ENCODE results near the gene EPB41L2. TPM values are rescaled to one million over a fixed set of nuclear protein-coding genes. Genes with fewer than 3 reads are reported as not detected.

Gene EPB41L2
- total RNA-seq, 4 donors from 2014 or later: 190 to 321 (median 265) TPM

DNA sequence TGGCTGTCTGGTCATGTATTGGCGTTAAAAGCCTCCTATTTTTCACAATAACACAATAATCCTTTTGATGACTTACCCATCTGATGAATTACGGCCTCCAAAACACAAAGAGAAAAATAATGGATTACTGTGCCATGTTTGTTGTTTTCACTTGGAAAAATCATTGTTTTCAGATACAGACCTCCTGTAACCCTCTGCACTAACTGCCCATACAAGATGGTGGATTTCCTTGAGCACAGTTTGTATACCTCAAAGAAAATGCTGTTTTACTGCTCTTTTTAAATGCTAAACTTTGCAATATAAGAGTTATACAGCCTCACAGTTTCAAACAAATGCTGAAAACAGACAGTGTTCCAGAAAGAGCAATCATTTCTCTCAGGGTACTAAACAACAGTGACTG is 174.8 kb downstream of the EPB41L2 start:
- DNase-seq (ENCODE audit: low spot score in 2 of 2): no peak
- 43 to 51% methylated on average over 2 of the region's 2 CpGs for WGBS, 2 donors
- no peak overlapping the region for H3K4me3 ChIP-seq
- H3K9me3 ChIP-seq: no peaks in the 10 kb centered on the region
- H3K36me3 ChIP-seq: peaks cover 0 to 51% (median 3%) of the 10 kb centered on the region in 3 donors
- H3K27ac ChIP-seq: peak overlapping the region in 2 of 4 donors; percentile 65 to 76
- H3K27me3 ChIP-seq: no peaks in the 10 kb centered on the region
- TF ChIP-seq EP300 (IDR thresholded peaks at IDR 0.05) (peak in 1 of 2 donors; percentile 14), POLR2A (IDR thresholded peaks at IDR 0.05) (no peak)
- TF ChIP-seq, protein P1, sequence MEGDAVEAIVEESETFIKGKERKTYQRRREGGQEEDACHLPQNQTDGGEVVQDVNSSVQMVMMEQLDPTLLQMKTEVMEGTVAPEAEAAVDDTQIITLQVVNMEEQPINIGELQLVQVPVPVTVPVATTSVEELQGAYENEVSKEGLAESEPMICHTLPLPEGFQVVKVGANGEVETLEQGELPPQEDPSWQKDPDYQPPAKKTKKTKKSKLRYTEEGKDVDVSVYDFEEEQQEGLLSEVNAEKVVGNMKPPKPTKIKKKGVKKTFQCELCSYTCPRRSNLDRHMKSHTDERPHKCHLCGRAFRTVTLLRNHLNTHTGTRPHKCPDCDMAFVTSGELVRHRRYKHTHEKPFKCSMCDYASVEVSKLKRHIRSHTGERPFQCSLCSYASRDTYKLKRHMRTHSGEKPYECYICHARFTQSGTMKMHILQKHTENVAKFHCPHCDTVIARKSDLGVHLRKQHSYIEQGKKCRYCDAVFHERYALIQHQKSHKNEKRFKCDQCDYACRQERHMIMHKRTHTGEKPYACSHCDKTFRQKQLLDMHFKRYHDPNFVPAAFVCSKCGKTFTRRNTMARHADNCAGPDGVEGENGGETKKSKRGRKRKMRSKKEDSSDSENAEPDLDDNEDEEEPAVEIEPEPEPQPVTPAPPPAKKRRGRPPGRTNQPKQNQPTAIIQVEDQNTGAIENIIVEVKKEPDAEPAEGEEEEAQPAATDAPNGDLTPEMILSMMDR (IDR thresholded peaks at IDR 0.05): no peak
- peaks cover 0 to 31% (median 1%) of the 10 kb centered on the region in 4 donors for H3K4me1 ChIP-seq

DNA sequence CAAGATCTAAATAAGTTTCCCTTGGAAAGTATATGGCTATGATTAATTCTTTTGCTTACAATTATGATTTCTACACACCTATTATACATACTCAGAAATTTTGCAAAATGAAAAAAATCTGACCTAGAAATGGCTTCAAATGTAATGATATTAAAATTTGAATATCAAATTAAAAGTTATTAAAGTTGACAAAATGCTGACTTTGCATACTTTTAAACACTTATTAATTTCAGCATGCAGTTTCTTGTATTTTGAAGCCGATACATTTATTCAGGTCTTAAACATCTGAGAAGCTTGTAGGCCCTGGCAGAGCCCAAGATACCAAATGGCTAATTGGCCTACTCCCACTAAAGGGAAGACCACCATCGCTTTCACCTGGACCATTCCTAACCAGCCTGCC is 176.1 kb downstream of the EPB41L2 start:
- 95 to 97% methylated on average over 2 of the region's 2 CpGs for WGBS, 2 donors
- peaks cover 0 to 49% (median 3%) of the 10 kb centered on the region in 3 donors for H3K36me3 ChIP-seq
- DNase-seq (ENCODE audit: low spot score in 2 of 2): no peak
- no peak for TF ChIP-seq EP300 (IDR thresholded peaks at IDR 0.05)
- TF ChIP-seq, protein P1 (IDR thresholded peaks at IDR 0.05): no peak
- TF ChIP-seq POLR2A (IDR thresholded peaks at IDR 0.05): no peak
- no peaks in the 10 kb centered on the region for H3K9me3 ChIP-seq
- no peak overlapping the region for H3K4me3 ChIP-seq
- peaks cover 0 to 36% (median 1%) of the 10 kb centered on the region in 4 donors for H3K4me1 ChIP-seq
- H3K27me3 ChIP-seq: no peaks in the 10 kb centered on the region
- peak overlapping the region in 2 of 4 donors; percentile 28 to 76 for H3K27ac ChIP-seq

DNA sequence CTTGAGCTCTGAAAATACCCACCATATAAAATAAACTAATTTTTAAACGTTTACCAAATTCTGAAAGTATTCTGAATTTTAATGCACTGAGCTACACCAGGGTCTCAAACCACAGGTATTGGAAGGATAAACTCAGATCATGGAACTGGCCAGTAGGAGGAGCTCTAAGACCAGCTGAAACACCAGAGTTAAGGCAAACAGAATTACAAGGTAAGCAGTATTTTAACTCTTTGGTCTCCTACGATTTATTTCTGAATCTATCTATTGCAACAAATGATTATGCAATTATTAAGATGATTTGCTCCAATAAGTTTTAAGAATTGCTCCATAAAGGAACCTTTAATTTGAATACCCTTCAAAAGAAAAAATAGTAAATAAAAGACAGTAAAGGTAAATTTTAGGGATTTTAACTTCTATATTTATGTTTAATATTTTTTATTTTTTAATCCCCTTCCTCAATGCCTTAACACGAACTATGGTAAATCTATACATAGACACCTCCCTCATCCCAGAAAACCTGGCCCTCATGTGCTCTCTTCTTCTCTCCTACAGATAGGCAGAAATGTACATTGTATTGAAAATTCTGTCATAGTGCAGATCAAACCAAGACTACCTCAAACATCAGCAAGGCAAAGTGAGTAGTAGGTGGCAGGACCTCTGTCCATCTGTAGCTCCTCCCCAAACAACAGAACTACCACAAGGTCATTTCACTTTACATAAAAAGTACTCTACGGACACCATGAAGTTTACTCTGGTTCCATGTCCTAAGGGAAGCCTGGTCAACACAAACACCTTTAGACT is 177.5 kb downstream of the EPB41L2 start:
- WGBS, 2 donors: 32% methylated on average over 4 of the region's 4 CpGs
- H3K27me3 ChIP-seq: no peaks in the 10 kb centered on the region

DNA sequence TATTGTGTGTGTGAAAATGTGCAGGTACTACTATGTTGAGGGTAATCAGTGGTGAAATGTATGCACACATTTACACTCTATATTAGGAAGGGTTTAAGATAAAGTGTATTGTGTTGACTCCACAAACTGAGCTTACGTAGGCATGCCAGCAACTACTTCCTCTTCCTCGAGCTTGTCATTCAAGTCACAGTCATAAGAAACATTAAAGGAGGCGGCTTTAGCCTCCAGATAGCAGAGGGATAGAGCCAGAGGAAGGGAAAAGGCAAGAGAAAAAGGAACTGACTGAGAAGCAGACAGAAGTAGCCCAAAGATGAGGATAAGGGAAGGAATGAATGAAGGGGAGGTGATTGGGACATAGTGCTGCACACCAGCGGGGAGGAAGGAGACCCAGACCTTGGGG is 180.7 kb downstream of the EPB41L2 start:
- no peaks in the 10 kb centered on the region for H3K9me3 ChIP-seq
- no peak overlapping the region for H3K4me3 ChIP-seq
- TF ChIP-seq EP300 (IDR thresholded peaks at IDR 0.05): peak in 1 of 2 donors; percentile 25
- TF ChIP-seq POLR2A (IDR thresholded peaks at IDR 0.05): no peak
- TF ChIP-seq, protein P1 (IDR thresholded peaks at IDR 0.05): no peak
- H3K27ac ChIP-seq: no peak overlapping the region
- no peak for DNase-seq (ENCODE audit: low spot score in 2 of 2)
- 71 to 76% methylated on average over 4 of the region's 4 CpGs for WGBS, 2 donors
- no peaks in the 10 kb centered on the region for H3K27me3 ChIP-seq
- H3K4me1 ChIP-seq: peaks cover 0 to 22% (median 1%) of the 10 kb centered on the region in 4 donors
- peaks cover 0 to 42% (median 0%) of the 10 kb centered on the region in 3 donors for H3K36me3 ChIP-seq

More for the DNA sequence above, 177.5 kb downstream of the EPB41L2 start:
- TF ChIP-seq POLR2A (IDR thresholded peaks at IDR 0.05): no peak
- TF ChIP-seq EP300 (IDR thresholded peaks at IDR 0.05): peak in 1 of 2 donors; percentile 56
- TF ChIP-seq, protein P1 (IDR thresholded peaks at IDR 0.05): peak; percentile 73 to 94 (median 86)
- Histone ChIP-seq H3K4me1 (peaks cover 0 to 34% (median 1%) of the 10 kb centered on the region in 4 donors), H3K9me3 (no peaks in the 10 kb centered on the region), H3K4me3 (no peak overlapping the region), H3K36me3 (peaks cover 0 to 47% (median 3%) of the 10 kb centered on the region in 3 donors), H3K27ac (peak overlapping the region in 1 of 4 donors; percentile 6)
- DNase-seq (ENCODE audit: low spot score in 2 of 2): peak in 1 of 2 donors; percentile 94

DNA sequence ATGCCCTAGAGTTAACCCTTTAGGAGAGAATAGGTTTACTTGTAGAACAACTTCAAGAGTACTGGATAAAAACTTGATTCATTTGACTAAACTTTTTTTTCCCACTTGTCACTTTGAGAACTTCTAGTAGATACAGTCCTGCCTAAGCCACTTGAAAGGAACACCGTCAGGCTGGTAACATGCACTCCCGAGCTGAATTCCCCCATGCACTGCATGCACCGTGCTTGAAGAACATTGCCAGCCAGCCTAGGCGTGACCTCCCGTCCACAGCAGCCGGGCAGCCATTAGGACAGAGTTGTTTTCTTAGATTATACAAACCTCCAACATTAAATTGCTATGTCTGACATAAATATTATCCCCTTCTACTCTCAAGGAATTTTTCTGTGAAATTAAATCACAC is 183.2 kb downstream of the EPB41L2 start:
- no peak for DNase-seq (ENCODE audit: low spot score in 2 of 2)
- Histone ChIP-seq H3K36me3 (peaks cover 0 to 62% (median 0%) of the 10 kb centered on the region in 3 donors), H3K27me3 (no peaks in the 10 kb centered on the region), H3K4me1 (peaks cover 0 to 10% (median 0%) of the 10 kb centered on the region in 4 donors), H3K9me3 (no peaks in the 10 kb centered on the region), H3K27ac (no peak overlapping the region), H3K4me3 (no peak overlapping the region)
- TF ChIP-seq EP300 (IDR thresholded peaks at IDR 0.05) (no peak), POLR2A (IDR thresholded peaks at IDR 0.05) (no peak)
- TF ChIP-seq, protein P1 (IDR thresholded peaks at IDR 0.05): no peak
- 76 to 81% methylated on average over 6 of the region's 6 CpGs for WGBS, 2 donors
